H9 (cell line): ENCODE results near the gene MT1X. TPM values are rescaled to one million over a fixed set of nuclear protein-coding genes. Genes with fewer than 3 reads are reported as not detected.

Experiments used
- DNase-seq: peaks from one replicate; pipeline ENCODE4 v3.0.0-alpha.2; 2017
- H2AFZ ChIP-seq: one replicate; pipeline ENCODE4 v1.6.1; 2013; ENCODE audit warnings: mild to moderate bottlenecking, low read length, control low read depth, moderate library complexity
- H2AK5ac ChIP-seq: 2 replicates; pipeline ENCODE4 v1.6.1; 2013; ENCODE audit warnings: low read length, control low read depth, mixed read lengths; ENCODE audit not compliant: insufficient read length
- H2BK120ac ChIP-seq: one replicate; pipeline ENCODE4 v1.6.1; 2013; ENCODE audit warnings: low read depth, mild to moderate bottlenecking, low read length, control low read depth, inconsistent platforms; ENCODE audit not compliant: poor library complexity, severe bottlenecking
- H2BK12ac ChIP-seq: 2 replicates; pipeline ENCODE4 v1.6.1; 2013; ENCODE audit warnings: low read length, control low read depth, mixed read lengths, low read depth; ENCODE audit not compliant: insufficient read length
- H2BK15ac ChIP-seq: 2 replicates; pipeline ENCODE4 v1.6.1; 2013; ENCODE audit warnings: low read depth, low read length, control low read depth
- H2BK20ac ChIP-seq: one replicate; pipeline ENCODE4 v1.6.1; 2013; ENCODE audit warnings: low read depth, mild to moderate bottlenecking, low read length, control low read depth, inconsistent platforms; ENCODE audit not compliant: poor library complexity, severe bottlenecking
- H2BK5ac ChIP-seq: 2 replicates; pipeline ENCODE4 v1.6.1; 2013; ENCODE audit warnings: low read length, control low read depth, mixed read lengths; ENCODE audit not compliant: insufficient read length
- H3K14ac ChIP-seq: 2 replicates; pipeline ENCODE4 v1.6.1; 2013; ENCODE audit warnings: low read length, control low read depth; ENCODE audit not compliant: insufficient read depth
- H3K18ac ChIP-seq: 2 replicates; pipeline ENCODE4 v1.6.1; 2013; ENCODE audit warnings: low read depth, mild to moderate bottlenecking, mixed read lengths, low read length, control low read depth; ENCODE audit not compliant: insufficient read length
- H3K23ac ChIP-seq: 2 replicates; pipeline ENCODE4 v1.6.1; 2013; ENCODE audit warnings: low read length, control low read depth, mixed read lengths, low read depth; ENCODE audit not compliant: insufficient read length
- H3K23me2 ChIP-seq: 2 replicates; pipeline ENCODE4 v1.6.1; 2013; ENCODE audit warnings: low read depth, mild to moderate bottlenecking, mixed read lengths, low read length, control low read depth; ENCODE audit not compliant: insufficient read length, poor library complexity, severe bottlenecking
- H3K27ac ChIP-seq: 2 replicates; pipeline ENCODE4 v1.5.1; 2013; ENCODE audit warnings: low read length, control low read depth, mixed read lengths, low read depth; ENCODE audit not compliant: insufficient read length
- H3K27me3 ChIP-seq: 2 replicates; pipeline ENCODE4 v1.6.1; 2013; ENCODE audit warnings: low read length, control low read depth, inconsistent platforms; ENCODE audit not compliant: insufficient read depth
- H3K4ac ChIP-seq: 2 replicates; pipeline ENCODE4 v1.6.1; 2013; ENCODE audit warnings: low read depth, mild to moderate bottlenecking, control low read depth, inconsistent platforms, low read length, moderate library complexity
- H3K4me1 ChIP-seq: 2 replicates; pipeline ENCODE4 v1.6.1; 2013; ENCODE audit warnings: low read length, control low read depth, inconsistent platforms; ENCODE audit not compliant: insufficient read depth
- H3K4me2 ChIP-seq: 2 replicates; pipeline ENCODE4 v1.6.1; 2013; ENCODE audit warnings: low read length, control low read depth, mixed read lengths; ENCODE audit not compliant: insufficient read length, insufficient read depth
- H3K56ac ChIP-seq: 2 replicates; pipeline ENCODE4 v1.6.1; 2013; ENCODE audit warnings: low read depth, mild to moderate bottlenecking, mixed read lengths, low read length, control low read depth; ENCODE audit not compliant: insufficient read length
- H3K79me1 ChIP-seq: 2 replicates; pipeline ENCODE4 v1.6.1; 2013; ENCODE audit warnings: low read depth, mild to moderate bottlenecking, moderate library complexity, low read length, control low read depth, inconsistent platforms; ENCODE audit not compliant: insufficient read depth, poor library complexity, severe bottlenecking
- H3K79me2 ChIP-seq: 2 replicates; pipeline ENCODE4 v1.6.1; 2013; ENCODE audit warnings: low read length, control low read depth, inconsistent platforms; ENCODE audit not compliant: insufficient read depth
- H3K9ac ChIP-seq: 2 replicates; pipeline ENCODE4 v1.6.1; 2013; ENCODE audit warnings: low read length, control low read depth, mixed read lengths; ENCODE audit not compliant: insufficient read length; ENCODE audit errors: extremely low read depth
- H3K9me3 ChIP-seq: one replicate; pipeline ENCODE4 v1.6.1; 2013; ENCODE audit warnings: low read depth, low read length, inconsistent platforms; ENCODE audit not compliant: control insufficient read depth
- H3T11ph ChIP-seq: one replicate; pipeline ENCODE4 v1.6.1; 2013; ENCODE audit warnings: mild to moderate bottlenecking, low read length, control low read depth, inconsistent platforms
- H4K20me1 ChIP-seq: one replicate; pipeline ENCODE4 v1.6.1; 2013; ENCODE audit not compliant: control insufficient read depth, insufficient read length, insufficient read depth
- H4K5ac ChIP-seq: 2 replicates; pipeline ENCODE4 v1.6.1; 2013; ENCODE audit warnings: low read depth, mild to moderate bottlenecking, mixed read lengths, low read length, control low read depth; ENCODE audit not compliant: insufficient read length
- H4K8ac ChIP-seq: replicated peaks from 2 replicates; pipeline ENCODE4 v1.6.1; 2013; ENCODE audit warnings: low read length, control low read depth, mixed read lengths, low read depth; ENCODE audit not compliant: insufficient read length
- H4K91ac ChIP-seq: 2 replicates; pipeline ENCODE4 v1.6.1; 2013; ENCODE audit warnings: low read depth, mild to moderate bottlenecking, moderate library complexity, mixed read lengths, low read length, control low read depth; ENCODE audit not compliant: insufficient read length
- H3K27ac Mint-ChIP-seq, 3 experiments: 2 replicates in 2 of 3; 3 replicates in 1 of 3; pipeline ENCODE4 v1.8.0; 2020 to 2021; ENCODE audit warnings: mixed read lengths in 3 of 3, mild to moderate bottlenecking in 1 of 3, moderate library complexity in 1 of 3
- H3K27me3 Mint-ChIP-seq: 2 replicates; pipeline ENCODE4 v1.8.0; 2021; ENCODE audit warnings: low read depth, mild to moderate bottlenecking, moderate library complexity, mixed read lengths
- H3K36me3 Mint-ChIP-seq, 3 experiments: 2 replicates in 2 of 3; 3 replicates in 1 of 3; pipeline ENCODE4 v1.8.0; 2020 to 2021; ENCODE audit warnings: low read depth in 3 of 3, mixed read lengths in 3 of 3; ENCODE audit not compliant: insufficient read depth in 1 of 3
- H3K4me1 Mint-ChIP-seq, 2 experiments: 2 replicates each; pipeline ENCODE4 v1.8.0; 2020; ENCODE audit warnings: mixed read lengths in 2 of 2
- H3K4me3 Mint-ChIP-seq, 2 experiments: 2 replicates in 1 of 2; 3 replicates in 1 of 2; pipeline ENCODE4 v1.8.0; 2020 to 2021; ENCODE audit warnings: mild to moderate bottlenecking in 2 of 2, mixed read lengths in 2 of 2, moderate library complexity in 1 of 2
- H3K9me3 Mint-ChIP-seq, 2 experiments: 2 replicates in 1 of 2; 3 replicates in 1 of 2; pipeline ENCODE4 v1.8.0; 2020; ENCODE audit warnings: mild to moderate bottlenecking in 2 of 2, mixed read lengths in 2 of 2, moderate library complexity in 1 of 2
- WGBS: extraction: QIAGEN DNeasy Blood & Tissue Kit; methylation state at CpG from one replicate; pipeline ENCODE4 v1.1.7; 2013; ENCODE audit warnings: missing lambda C conversion rate, low lambda C conversion rate, mixed read lengths; ENCODE audit not compliant: insufficient read length; ENCODE audit errors: extremely low coverage; 5-methylcytosine and 5-hydroxymethylcytosine counted together
- total RNA-seq: library from RNA; stranded (reverse); gene quantifications from 2 replicates; pipeline ENCODE4 v1.2.1, GENCODE V29; 2021
- TF ChIP-seq, protein P1 (sequence below): fragments of 200-600 bp; sonication (generic); conservative IDR thresholded peaks from 3 replicates; pipeline ENCODE4 v1.8.0; 2021; ENCODE audit warnings: antibody characterized with exemption, mild to moderate bottlenecking

Gene MT1X
- total RNA-seq, 1 experiment from 2014 or later: 32.1 TPM

DNA sequence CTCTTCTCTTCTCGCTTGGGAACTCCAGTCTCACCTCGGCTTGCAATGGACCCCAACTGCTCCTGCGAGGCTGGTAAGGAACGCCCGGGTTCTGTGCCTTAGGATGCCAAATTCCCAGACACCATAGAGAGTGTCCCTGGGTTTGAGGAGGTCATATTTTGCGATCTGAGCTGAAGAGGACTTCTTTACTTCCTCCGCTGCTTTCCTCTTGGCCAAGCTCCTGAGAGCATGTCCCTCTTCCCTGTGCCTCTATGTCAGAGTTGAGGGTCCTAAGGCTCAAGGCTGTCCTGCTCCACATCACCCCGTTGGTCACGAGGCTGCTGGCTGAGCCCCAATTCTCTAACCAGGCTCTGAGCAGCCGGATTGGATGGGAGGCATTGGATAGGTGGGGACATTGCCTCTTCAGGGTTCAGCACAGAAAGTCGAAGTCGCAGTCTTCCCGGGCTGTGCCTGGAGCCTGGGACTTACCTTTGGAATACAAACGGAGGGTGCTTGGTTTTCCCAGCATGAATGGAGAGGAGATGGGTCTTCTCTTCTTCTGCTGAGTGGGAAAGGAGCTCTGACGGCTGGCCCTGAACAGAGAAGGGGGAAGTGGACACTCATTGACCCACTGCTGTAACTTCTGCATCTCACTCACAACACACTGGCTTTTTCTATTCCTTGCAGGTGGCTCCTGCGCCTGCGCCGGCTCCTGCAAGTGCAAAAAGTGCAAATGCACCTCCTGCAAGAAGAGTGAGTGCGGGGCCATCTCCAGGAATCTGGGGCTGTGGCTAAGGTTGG lies 12.2 kb upstream of the MT1X start:
- H3K4me1 Mint-ChIP-seq: peaks cover 12 to 42% of the 10 kb centered on the region in 2 experiments

More for the DNA sequence above, 12.2 kb upstream of the MT1X start:
- H4K20me1 ChIP-seq: no peaks in the 10 kb centered on the region
- no peak overlapping the region for H3K14ac ChIP-seq
- no peak overlapping the region for H4K5ac ChIP-seq
- no peaks in the 10 kb centered on the region for H3K79me2 ChIP-seq
- Mint-ChIP-seq H3K27me3 (peaks cover 84% of the 10 kb centered on the region), H3K27ac (no peak overlapping the region), H3K36me3 (no peaks in the 10 kb centered on the region), H3K9me3 (no peaks in the 10 kb centered on the region; a peak in 1 of 5 replicates), H3K4me3 (peak overlapping the region; percentile 27 to 73; a peak in 4 of 5 replicates)
- H3K18ac ChIP-seq: no peak overlapping the region
- H3K9me3 ChIP-seq: no peaks in the 10 kb centered on the region
- H3K4me2 ChIP-seq: peak overlapping the region; percentile 85
- peak; percentile 38 for DNase-seq
- H2BK20ac ChIP-seq: no peak overlapping the region
- H4K91ac ChIP-seq: no peak overlapping the region
- H3K4ac ChIP-seq: no peak overlapping the region
- H2BK12ac ChIP-seq: no peak overlapping the region
- no peak overlapping the region for H3K9ac ChIP-seq
- no peak overlapping the region for H3K27ac ChIP-seq
- no peak overlapping the region for H2BK120ac ChIP-seq
- TF ChIP-seq, protein P1, sequence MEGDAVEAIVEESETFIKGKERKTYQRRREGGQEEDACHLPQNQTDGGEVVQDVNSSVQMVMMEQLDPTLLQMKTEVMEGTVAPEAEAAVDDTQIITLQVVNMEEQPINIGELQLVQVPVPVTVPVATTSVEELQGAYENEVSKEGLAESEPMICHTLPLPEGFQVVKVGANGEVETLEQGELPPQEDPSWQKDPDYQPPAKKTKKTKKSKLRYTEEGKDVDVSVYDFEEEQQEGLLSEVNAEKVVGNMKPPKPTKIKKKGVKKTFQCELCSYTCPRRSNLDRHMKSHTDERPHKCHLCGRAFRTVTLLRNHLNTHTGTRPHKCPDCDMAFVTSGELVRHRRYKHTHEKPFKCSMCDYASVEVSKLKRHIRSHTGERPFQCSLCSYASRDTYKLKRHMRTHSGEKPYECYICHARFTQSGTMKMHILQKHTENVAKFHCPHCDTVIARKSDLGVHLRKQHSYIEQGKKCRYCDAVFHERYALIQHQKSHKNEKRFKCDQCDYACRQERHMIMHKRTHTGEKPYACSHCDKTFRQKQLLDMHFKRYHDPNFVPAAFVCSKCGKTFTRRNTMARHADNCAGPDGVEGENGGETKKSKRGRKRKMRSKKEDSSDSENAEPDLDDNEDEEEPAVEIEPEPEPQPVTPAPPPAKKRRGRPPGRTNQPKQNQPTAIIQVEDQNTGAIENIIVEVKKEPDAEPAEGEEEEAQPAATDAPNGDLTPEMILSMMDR: no peak
- no peak overlapping the region for H2BK5ac ChIP-seq
- no peak overlapping the region for H2AK5ac ChIP-seq
- no peak overlapping the region for H3T11ph ChIP-seq
- no peaks in the 10 kb centered on the region for H3K79me1 ChIP-seq
- H4K8ac ChIP-seq: no peak overlapping the region
- H2BK15ac ChIP-seq: no peak overlapping the region
- H3K27me3 ChIP-seq: peaks cover 54% of the 10 kb centered on the region
- H2AFZ ChIP-seq: no peak overlapping the region
- H3K4me1 ChIP-seq: peaks cover 6% of the 10 kb centered on the region; the same call in 1 of the 2 replicates
- no peak overlapping the region for H3K56ac ChIP-seq
- H3K23ac ChIP-seq: no peak overlapping the region
- no CpG with 5 or more reads among the region's 19 CpGs for WGBS
- peaks cover 12% of the 10 kb centered on the region for H3K23me2 ChIP-seq
